ENCODE results near the gene BOD1L1. TPM values are rescaled to one million over a fixed set of nuclear protein-coding genes. Genes with fewer than 3 reads are reported as not detected.

Gene BOD1L1
- 14.6 and 17.5 TPM in 2 replicates for total RNA-seq (2014; rRNA removed; shearing (Covaris generic))

DNA sequence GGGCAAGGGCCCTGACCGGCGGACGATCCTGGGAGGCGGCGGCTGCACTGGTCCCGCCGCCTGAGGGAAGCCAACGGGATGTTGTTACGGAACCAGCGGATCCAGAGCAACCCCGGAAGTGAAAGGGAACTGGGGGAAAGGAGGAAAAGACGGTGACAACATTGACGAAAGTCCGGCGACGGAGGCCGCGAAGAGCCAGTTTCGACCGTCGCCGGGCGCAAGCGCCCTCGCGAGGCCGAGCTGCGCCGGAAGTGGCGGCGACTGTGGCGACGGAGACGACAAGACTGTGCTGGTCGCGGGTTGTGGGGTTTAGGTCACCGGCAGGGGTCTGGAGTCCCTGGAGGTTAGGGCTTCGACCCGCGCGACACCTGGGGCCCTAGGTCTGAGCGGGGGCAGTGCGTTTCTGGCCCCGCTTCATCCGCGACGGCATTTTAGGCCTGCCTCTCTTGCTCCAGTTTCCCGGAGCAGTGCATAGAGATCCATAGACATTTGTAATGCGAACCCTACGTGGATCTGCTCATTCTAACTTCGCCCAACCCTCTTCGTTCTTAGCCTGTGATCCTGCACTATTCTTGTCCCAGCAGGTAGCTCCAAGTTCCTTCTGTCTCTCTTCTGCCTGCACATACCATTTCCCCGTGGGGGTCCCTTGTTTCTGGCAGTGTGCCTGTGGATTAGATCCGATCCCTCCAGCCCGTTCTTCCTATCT is at the start of gene BOD1L1:
BOD1L1 (minus strand) TSS at position 120 of the 706 bp plus-strand sequence. CDS start 138 bp downstream, outside the sequence.
- DNase-seq (ENCODE audit: low read depth) = peak; percentile 92

GRCh38 chr4:13674971-13675370 is 47.4 kb upstream of the BOD1L1 start:
- no peak for DNase-seq (ENCODE audit: low read depth)

GRCh38 chr4:13673167-13673566 is 45.6 kb upstream of the BOD1L1 start:
- DNase-seq (ENCODE audit: low read depth) = no peak

DNA sequence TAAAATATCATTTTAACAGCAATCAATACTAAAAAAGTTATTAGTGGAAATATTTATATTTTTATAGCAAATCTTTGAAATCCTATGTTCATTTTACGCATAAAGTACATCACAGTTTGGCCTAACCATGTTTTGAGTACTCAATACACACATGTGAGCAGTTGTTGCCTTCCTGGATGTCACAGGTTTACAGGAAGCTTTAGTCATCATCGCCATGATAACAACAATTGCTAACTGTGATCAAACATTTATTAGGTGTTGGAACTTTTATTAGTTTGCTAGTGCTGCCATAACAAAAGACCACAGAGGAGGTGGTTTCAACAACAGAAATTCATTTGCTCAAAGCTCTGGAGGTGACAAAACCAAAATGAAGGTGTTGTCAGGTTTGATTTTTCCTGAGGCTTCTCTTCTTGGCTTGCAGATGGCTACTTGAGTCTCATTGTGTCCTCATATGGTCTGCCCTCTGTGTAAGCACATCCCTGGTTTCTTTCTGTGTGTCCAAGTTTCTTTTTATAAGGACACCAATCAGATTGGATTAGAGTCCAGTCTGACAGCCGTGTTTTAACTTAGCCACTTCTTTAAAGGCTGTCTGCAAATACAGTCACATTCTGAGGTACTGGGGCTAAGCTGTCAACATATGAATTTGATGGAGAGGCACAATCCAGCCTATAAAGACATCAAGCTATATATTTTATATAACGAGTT is 43.1 kb upstream of the BOD1L1 start:
- no peak for DNase-seq (ENCODE audit: low read depth)

DNA sequence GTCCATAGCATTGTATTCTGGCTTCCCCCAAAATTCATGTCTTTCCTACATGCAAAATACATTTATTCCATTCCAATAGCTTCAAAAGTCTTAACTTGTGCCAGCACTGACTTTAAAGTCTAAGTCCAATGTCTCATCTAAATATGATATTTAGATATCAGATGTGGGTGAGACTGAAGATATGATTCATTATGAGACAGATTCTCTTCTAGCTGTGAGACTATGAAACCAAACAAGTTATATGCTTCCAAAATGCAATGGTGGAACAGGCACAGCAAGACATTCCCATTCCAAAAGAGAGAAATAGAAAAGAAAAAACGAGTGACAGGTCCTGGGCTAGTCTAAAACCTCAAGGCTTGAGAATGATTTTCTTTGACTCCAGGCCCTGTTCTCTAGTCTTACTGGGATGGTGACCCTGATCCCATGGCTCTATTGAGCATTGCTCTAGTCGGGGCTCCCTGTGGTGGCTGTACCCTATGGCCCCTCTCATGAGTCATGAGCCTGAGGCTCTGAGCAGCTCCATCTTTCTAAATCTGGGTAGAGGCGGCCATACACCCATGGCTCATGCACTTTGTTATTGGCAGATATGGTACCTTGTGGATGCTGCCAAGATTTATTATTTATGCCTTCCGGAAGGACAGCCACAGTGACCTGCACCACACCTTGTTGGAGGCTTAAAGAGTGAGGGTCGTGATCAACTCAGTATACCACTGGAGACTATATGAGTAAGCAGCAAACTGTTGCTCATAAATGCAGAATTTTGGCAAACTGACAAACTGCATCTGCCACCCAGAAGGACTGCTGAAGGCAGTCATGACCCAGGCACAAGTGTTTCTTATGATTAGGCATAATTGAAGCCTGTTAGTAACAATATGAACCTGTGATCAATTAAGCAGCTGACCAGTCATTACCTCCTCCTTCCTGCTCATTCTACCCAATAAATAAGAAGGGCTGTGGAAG is 38.5 kb upstream of the BOD1L1 start:
- no peak for DNase-seq (ENCODE audit: low read depth)

- DNase-seq (ENCODE audit: low read depth) = no peak
Observed at GRCh38 chr4:13659341-13660070, 32.0 kb upstream of the BOD1L1 start.

- peak; percentile 63 for DNase-seq (ENCODE audit: low read depth)
Observed at GRCh38 chr4:13656569-13657405, 29.3 kb upstream of the BOD1L1 start.

DNA sequence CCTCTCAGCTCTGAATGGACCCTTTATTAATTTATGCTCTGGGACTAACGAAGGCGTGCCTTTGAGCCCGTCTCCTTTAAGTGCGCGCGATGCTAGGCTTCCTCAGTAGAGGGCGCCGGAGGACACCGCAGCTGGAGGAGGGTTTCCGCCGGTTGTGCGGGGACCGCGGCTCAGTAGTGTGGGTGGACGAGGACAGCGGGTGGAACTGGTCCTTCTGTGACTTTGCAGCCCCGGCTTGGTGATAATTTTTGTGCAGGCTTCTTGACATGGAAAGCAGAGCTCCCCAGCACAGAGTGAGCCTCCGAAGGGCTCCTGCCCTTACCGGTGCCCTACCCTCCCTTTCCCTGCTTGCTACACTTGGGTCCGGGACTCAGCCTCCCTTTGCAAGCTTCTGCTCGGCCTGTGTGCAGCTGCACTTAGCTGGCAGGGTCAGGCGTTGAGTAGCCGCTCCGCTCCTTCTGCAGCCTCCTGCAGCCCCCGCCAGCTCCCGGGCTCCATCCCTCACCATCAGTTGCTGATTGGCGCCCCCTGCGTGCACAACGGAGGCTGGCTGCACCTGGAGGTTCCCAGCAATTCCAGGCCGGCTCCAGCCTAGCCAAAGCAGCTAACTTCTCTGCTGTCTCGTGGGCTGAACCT is 26.8 kb upstream of the BOD1L1 start:
- DNase-seq (ENCODE audit: low read depth) = peak; percentile 77

- DNase-seq (ENCODE audit: low read depth) = no peak
Observed at GRCh38 chr4:13653766-13654161, 26.2 kb upstream of the BOD1L1 start.

GRCh38 chr4:13647031-13647430 is 19.5 kb upstream of the BOD1L1 start:
- no peak for DNase-seq (ENCODE audit: low read depth)

- DNase-seq (ENCODE audit: low read depth) = no peak
Observed at GRCh38 chr4:13645075-13645474, 17.6 kb upstream of the BOD1L1 start.

DNA sequence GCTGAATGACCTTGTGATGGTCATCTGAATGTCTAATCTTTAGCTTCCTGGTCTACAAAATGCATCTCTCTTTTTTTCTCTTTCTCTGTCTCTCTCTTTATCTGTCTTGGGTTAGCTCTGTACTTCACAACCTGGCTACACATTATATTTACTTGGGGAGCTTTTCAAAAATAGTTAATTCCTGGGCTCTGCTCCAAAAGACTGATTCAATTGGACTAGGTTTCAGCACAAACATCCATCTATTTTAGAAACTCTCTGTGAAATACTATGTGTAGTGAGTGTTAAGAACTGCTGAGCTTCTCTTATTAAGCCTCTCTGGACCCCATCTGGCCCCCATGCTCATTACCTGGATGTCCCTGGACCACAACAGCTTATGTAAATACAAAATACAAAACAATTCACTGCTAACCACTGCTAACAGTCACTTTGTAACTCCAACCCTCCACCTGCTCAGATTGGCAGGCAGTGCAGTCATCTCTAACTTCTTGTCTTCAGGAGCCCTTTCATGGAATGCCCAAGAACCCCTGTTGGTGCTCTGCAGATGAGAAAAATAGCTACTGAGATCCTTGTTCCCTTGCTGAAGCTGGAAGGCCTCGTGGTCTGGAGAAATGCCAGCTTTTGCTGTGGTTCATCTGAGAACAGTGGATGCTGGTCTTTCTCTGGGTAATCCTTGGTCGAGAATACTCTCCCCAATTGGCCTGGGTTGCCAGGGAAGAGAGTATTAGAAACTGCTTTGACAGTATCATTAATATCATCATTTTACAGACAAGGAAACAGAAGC is 14.8 kb upstream of the BOD1L1 start:
- DNase-seq (ENCODE audit: low read depth) = no peak

DNA sequence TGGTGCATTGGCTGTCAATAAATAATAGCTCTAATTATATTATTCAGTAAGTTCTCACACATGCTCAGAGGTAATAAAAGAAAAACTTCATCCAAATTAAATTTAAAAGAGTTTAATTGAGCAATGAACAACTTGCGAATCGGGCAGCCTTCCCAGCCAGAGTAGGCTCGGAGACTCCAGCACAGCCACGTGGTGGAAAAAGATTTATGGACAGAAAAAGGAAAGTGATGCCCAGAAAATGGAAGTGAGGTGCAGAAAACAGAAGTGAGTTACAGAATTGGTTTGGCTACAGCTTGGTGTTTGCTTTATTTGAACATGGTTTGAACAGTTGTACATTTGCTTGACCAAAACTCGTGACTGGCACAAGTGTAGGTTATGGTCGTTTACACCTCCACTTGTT is 13.6 kb upstream of the BOD1L1 start:
- DNase-seq (ENCODE audit: low read depth) = no peak

- peak; percentile 89 for DNase-seq (ENCODE audit: low read depth)
Observed at GRCh38 chr4:13640149-13640940, 12.8 kb upstream of the BOD1L1 start.

DNA sequence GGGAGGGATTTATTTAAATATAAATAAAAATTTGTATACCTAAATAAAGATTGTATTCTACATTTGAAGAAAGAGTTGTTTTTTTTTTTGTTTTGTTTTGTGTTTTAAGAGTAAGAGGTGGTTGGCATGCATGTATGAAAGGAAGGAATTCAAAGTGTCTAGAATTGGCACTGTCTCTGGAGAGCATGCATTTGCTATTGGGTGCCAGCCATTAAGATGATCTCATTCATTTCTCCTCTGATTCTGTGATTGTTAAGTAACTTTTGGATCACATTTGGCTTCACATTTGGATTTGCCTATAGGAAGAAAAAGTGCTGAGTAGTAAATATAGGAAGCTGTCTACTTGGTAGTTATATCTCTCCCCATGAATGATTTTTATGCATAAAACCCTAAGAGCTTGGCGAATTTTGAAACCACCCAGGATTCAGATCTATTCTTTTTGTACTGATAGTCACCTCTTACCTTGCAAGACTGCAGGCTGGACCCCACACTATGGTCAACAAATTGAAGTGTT is 7.8 kb upstream of the BOD1L1 start:
- no peak for DNase-seq (ENCODE audit: low read depth)

DNA sequence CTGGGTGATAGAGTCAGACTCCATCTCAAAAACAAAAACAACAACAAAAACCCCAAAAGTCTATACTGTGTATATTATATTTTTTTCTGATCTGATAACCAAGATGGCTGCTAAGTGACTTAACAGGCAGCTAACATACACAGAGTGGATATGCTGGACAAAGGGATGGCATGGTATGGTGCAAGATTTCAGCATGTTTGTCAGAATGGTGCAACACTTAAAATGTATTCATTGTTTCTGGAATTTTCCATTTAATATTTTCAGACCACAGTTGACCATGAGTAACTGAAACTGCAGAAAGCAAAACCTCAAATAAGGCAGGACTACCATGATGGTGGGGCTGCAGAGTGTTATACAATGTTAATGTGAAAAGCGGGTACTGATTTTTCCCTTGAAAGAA is 6.1 kb upstream of the BOD1L1 start:
- no peak for DNase-seq (ENCODE audit: low read depth)

DNA sequence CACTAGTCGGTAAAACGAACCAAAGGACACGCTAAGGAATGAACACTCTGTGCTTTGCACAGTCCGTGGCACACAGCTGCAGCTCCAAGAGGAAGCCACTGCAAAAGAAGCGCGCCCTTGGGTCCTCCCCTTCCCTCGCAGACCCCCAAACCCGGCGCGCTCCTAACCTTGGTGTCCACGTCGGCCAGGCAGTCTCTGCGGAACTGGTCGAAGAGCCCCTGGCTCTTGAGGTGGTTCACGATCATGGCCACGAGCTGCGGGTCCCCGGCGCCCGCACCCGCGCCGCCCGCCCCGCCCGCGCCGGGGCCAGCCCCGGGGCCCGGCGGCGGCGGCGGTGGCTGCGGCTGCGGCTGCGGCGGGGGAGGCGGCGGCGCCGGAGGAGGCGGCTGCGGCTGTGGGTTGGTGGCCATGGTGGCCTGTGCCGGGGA is 333 bp downstream of the BOD1L1 start:
- DNase-seq (ENCODE audit: low read depth) = no peak

GRCh38 chr4:13626492-13627177 is 890 bp downstream of the BOD1L1 start:
- DNase-seq (ENCODE audit: low read depth) = no peak
